ENCODE data around the gene KRTAP13-4.

DNA sequence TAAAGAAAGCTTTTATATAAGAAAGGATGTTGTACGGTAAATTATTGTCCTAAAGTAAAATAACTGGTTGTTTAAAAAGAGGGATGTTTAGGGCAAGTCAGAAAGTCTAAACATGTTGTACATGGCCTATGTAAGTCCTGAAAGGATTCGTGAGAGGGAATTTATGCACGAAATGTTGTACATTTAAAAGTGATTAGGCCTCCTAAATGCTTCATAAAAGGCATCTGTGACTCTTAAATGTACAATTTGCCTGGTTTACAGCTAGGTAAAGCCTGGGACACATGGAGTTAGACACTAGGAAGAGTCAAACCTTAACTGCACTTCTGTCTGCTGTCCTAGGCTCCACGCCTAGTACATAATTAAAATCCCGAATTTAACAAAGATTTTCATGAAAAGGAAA is 14.0 kb upstream of the KRTAP13-4 start:
- TF ChIP-seq CTCF (conservative IDR thresholded peaks at IDR 0.05), result no peak
- no peak for TF ChIP-seq ZFX (IDR thresholded peaks at IDR 0.05)
